Measurements from ENCODE around the gene IL1RAPL1.

IL1RAPL1 gene

DNA sequence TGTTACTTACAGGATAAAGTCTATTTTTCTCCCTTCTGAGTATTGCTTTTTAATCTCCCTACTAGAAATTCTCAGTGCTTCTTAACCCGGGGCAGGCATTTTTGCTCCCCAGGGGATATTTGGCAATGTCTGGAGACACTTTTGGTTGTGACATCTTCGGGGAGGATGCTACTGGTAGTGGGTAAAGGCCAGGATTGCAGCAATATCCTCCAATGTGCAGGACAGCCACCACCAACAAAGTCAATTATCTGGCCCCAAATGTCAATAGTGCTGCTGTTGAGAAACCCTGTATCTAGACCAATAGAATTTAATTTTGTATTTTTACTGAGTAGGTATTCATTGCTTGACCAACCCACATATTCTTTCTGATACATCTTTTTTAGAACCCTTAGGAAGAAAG is 958.6 kb downstream of the IL1RAPL1 start:
- no peak for DNase-seq

DNA sequence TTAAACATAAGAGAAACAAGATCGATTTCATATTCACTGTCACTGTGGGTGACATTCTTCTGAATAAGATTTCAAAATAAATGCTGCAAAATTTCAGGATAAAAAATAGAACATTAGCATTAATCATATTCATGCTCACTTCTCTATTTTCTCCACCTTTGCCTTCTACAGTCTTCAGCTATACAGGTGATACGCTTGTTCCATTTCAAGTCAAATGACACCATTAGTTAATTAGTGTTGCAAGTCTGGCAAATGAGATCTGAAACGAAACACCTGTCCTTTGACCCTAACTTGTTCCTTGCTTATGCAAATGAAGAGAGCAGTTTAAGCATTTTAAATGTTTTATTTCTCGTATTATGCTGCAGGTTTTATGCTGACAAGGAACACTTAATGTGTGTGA is 960.6 kb downstream of the IL1RAPL1 start:
- DNase-seq, result no peak

DNA sequence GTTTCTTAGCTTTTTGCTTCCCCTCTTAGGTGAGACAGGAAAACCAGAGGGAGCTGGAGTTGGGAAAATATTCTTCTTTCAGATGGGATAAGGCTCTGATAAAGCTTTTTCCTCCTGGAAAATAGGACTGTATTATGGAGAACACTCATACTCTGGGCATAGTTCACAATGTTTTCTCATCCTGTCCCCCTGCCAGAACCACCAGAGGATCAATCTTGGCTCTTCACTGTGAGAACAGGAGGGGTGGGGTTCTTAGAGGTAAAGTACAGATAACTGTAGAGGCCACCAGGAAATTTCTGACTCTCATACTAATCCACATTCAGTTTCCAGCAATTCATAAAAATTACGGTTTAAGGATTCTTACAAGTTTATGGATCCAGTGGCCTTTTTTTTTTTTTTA is 966.3 kb downstream of the IL1RAPL1 start:
- no peak for DNase-seq

DNA sequence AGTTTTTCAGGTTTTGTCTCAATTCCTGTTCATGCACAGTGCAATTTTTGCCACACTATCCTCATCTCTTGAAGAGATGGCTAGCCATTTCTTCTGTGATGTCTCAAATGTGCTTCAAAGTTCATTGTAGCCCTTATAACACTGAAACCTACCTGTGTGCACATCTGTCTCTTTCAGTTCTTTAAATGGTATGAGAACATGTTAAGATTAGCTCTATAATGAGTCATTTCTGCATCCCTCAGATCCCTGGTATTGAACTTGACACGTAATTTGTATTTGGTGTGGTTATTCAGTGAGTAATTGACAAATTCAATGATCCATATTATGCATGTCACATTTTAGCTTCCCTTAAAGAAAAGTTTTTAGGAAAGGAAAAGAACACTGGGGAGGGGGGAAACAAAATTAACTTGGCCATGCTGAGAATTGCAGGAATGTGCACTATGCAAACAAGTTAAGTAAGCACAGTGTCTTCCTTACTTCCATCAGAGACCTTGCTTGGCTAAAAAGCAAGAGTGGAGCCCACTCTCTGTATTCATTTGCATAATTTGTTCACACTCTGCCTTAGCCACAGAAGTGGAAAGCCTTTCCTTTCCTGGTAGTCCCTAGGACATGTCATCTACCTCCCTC is 968.3 kb downstream of the IL1RAPL1 start:
- DNase-seq, result no peak

DNA sequence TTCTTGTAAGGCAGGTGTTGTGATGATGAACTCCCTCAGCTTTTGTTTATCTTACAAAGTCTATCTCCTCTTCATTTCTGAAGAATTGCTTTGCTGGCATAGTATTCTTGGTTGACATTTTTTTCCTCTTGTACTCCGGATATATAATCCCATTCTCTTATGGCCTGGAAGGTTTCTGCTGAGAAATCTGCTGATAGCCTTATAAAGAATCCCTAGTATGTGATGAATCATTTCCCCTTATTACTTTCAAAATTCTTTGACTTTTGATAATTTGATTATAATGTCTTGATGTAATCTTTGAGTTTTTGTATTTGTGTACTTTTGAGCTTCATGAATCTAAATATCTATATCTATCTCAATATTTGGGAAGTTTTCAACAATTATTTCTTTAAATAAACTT is 972.8 kb downstream of the IL1RAPL1 start:
- DNase-seq, result no peak

DNA sequence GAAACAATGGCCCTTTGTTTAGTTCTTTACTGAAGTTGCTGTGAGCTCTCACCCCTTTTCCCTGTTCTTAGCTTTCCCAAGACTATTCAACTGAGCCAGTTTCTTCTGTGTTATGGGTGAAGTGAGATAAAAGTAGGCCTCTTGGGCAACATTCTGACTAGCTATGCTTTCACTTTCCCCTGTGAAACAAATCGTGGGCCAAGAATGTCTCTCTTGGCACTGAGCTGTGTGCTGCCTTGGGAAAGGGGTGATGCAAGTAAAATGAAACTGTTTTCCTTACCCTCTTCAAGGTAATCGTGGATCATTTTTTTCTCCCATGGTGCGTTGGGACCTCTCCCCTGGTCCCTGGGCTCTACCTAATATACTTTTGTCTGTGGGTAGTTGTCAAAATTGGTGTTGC is 974.2 kb downstream of the IL1RAPL1 start:
- no peak for DNase-seq

DNA sequence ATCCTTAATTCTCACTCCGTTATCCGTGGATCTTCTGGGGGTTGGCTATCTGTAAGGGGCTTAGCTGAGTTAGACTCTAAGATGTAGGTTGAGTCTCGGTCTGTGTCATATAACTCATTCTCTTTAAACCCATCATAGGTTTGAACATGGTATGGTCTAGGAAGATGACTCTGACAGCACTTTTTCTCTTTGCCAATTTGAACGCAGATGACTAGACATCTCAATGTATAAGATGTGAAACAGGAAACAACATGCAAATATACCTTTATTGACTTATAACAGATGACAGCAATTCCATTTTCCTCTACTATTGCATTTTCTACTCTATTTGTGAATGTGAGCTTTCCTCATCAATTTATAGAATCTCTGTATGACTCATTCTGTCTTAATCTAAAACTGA is 993.3 kb downstream of the IL1RAPL1 start:
- no peak for DNase-seq

DNA sequence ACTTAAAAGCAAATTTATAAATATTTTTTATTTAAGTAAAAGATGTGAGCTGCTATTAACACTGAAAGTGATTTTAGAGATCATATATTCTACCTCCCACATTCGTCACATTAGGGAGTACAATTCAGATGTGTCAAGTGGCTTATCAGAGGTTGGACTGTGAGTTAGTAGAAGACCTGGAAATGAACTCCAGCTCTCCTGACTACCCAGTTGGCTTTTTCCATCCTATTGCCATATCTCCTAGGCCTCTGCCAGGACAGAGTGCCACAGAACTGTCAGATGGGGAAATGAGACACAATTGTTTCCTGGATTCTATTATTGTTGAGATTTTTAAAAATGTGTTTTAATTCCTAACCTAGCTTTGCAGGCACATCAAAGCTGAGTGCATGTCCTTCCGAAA is 994.0 kb downstream of the IL1RAPL1 start:
- no peak for DNase-seq

DNA sequence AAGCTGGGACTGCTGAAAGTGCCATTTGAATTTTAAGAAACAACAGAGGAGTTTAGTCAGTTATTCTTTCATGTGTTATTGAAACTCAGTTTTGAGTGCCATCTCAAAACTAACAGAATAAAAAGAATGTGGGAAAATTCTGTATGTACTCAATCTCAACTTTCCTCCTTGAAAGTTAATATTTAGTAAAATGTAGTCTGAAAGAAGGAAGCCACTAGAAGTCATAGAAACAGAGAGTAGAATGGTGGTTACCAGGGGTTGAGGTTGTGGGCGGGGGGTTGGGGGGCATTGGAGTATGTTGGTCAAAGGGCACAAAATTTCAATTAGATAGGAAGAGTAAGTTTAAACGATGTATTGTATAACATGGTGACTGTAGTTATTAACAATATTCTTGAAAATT is 999.9 kb downstream of the IL1RAPL1 start:
- no peak for DNase-seq

DNA sequence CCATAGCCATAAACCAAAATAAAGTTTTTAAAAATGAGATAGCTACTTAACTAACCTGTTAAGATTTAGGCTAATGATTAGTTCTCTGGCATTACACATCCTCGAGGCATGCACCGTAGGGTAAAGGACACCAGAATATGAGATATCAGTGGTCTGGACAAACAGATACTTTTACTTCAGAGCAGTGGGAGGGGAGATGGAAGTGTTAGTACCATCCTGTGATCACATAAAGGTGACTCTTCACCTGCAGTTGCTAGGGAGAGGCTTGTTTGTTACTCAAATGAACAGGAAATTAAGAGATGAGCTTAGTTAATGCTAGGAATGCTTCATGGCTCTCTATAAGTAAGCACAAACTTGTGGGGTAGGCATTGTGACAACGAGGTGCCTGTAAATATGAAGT is 1003.7 kb downstream of the IL1RAPL1 start:
- no peak for DNase-seq

DNA sequence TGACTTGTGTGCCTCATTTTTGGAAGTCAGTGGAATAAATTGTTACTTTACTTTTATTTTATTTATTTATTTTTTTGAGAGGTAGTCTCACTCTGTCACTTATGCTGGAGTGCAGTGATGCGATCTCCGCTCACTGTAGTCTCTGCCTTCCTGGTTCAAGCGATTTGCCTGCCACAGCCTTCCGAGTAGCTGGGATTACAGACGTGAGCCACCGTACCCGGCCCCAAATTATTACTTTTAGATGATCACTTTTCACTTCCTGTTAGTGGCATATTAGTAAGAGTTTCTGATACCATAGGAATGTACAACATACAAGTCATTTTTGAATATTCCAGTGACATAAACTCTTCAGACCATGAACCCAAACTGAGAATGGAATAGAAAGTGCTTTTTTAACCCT is 1017.1 kb downstream of the IL1RAPL1 start:
- DNase-seq, result no peak

DNA sequence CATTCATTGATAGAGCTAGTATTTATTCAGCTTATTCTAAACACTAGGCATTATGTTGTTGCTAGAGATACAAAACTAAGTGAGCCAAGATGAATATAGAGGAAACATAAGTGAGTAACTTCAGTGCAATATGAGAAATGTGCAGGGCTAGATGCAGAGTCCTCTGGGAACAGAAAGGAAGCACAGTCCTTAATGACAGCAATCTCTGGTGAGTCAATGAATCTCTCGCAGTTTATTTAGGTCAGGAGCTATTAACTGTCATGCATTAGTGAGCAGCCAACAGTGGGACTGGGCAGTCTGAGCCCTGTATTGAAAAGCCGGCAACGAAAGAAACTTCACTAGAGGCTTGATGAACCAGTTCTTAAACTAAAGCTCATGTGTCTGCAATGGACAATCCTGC is 1030.0 kb downstream of the IL1RAPL1 start:
- DNase-seq, result no peak

DNA sequence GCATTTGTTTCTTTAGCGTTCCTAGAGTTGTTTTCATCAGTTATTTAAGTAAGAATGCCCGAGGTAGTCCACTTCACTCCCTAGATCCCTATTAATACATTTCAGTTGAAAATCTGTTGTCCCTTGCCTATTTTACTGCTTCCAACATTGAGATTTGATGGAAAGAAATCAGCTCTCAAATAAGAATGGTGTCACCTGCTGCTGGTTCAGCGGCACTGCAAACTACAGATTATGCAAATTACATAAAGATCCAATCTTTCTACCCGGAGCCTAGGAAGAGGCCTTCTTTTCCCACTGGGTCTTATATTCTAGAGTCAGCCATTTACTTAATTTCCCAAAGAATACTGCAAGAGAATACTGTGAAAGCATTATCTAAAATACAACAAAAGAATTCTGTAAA is 1030.5 kb downstream of the IL1RAPL1 start:
- DNase-seq, result no peak

DNA sequence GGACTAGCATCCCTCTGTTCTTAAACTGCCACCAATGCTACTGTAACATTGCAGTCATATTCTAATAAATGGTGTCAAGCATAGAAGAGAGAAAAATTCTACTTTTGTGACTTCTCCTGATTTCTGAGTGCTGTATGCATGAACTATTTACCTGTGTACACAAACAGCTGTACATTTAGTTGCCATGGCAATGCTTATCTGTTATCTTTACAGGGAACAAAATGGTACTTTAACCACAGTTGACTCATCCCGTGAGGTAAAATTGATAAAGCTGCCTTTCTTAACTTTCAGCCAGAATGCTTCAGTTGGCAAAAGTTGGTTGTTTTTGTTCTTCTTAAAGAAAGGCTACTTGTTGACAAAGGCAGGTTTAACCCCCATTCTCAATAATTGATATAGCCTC is 1040.6 kb downstream of the IL1RAPL1 start:
- DNase-seq, result no peak

DNA sequence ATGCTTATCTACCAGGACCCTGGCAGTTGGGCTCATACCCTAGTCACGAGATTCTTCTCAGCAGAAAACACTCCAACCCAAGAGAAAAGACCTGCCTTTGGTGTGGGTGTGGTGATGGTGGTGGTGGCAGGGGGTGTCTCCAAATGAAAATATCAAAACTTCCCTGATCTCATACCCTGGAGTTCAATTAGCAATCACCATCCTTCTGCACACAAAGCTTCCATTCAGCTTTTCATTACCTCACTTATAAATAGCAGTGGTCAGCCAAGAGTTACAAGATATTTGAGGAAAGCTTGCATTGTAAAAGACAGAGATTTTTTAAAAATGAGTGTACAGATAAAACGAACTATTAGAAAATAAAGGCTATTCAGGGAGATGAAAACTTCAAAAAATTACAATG is 1047.3 kb downstream of the IL1RAPL1 start:
- no peak for DNase-seq

DNA sequence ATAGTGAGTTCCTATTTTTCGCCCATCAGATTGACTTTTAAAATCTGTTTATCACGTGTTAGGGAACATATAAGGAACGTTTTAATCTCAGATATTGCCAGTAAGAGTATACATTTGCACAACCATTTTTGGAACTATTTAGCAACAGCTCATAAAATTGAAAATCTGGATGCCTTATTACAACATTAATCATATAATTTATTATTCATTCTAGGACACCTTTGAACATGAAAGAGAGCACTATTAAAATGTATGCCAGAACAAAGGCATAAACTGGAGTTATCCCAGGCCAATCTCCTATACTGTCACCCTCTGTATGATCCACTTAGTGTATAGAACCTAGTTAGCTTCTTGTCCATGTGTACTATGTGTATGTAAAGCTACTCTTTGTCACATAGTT is 1049.1 kb downstream of the IL1RAPL1 start:
- DNase-seq, result no peak

DNA sequence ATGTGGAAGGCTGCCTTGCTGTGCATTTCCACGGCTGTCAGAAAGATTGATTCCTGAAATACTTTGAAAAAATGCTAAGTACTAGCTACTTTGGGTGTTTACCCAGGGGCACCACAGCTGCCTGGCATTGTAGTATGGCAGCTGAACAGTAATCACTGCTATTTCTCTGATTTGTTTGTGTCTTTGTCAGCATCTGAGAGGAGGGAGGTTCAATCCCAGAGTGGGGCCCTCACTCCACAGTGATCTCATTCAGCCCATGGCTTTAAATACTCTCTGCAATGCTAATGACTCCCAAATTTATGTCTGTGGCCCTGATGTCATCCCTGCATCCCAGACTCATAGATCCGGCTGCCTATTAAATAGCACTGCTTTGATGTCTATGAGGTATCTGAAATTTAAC is 1052.9 kb downstream of the IL1RAPL1 start:
- no peak for DNase-seq

DNA sequence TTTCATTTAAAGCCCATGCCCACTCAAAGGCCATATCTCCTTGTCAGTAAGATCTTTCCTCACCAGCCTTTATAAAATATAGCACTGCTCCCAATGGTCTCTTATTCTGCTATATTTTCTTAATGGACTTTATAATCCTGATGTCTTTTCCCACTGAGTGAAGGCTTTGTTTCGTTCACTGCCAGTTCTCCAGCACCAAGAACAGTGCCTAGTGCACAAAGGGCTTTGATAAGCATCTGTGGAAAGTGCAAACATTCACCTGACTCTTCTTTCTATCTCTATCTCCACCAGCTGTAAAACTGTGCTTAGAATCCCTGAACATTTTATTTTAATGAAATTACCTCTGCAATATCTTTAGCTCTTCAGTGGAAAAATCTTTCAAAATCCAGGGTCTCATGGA is 1054.2 kb downstream of the IL1RAPL1 start:
- no peak for DNase-seq

DNA sequence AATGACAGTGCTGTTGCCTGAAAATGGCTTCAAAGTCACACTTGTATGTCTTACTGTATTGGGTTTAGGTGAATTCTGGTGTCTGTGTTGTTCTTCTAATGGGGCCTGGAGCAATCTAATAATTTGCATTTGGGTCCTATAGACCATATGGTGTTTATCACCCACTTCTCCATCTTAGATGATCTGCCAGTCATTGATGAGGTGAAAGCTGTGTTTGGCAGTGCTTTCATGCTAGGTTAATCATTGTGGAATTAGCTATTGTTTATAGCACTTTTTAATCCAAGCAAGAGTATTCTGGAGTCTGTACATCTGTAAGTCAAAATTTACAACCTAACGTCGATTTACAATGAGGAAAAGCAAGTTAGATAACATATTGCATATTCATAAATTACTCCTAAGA is 1055.9 kb downstream of the IL1RAPL1 start:
- DNase-seq, result no peak

DNA sequence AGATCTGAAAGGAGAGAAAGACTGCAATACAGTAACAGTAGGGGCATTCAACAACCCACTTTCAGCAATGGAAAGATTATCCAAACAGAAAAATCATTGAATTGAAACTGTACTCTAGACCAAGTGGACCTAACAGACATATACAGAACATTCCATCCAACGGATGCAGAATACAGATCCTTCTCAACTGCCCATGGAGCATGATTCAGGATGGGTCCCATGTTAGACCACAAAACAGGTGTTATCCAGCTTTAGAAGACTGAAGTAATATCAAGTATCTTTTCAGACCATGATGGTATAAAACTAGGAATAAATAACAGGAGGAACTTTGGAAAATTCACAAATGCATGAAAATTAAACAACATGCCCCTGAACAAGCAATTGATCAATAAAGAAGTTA is 1060.9 kb downstream of the IL1RAPL1 start:
- DNase-seq, result no peak

DNA sequence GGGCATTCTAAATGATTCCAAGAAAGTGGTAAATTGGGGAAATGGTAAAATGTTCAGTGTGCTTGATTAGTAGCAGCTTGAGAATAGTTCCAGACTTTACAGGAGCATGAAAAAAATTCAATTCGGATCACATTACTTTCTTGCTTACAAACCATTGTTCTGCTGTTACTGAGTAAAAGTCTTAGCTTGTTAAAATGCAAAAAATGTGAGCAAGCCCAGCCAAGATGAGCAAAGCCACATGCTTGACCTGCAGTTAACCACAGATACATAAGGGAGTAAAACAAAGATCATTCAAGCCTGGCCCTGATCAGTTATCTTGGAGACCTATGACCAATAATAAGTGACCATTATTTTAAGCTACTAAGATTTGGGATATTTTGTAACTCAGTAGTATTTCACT is 1065.2 kb downstream of the IL1RAPL1 start:
- no peak for DNase-seq

DNA sequence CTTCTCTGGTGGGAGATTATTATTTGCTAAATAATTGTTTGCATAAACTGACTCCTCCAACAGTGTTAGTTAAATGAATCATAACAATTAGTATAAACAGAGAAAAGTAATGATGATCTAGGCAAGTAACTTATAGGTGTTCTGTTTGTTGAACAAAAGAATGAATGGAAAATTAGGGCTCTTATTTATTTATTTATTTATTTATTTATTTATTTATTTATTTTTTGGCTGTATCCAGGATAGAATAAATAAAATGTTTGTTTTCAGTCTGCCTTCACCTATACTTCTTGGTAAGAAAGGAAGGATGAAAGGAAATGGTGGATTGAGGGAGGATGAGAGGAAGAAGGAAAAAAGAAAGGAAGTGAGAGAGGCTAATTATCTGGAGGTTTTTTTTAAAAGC is 1066.5 kb downstream of the IL1RAPL1 start:
- DNase-seq, result no peak

DNA sequence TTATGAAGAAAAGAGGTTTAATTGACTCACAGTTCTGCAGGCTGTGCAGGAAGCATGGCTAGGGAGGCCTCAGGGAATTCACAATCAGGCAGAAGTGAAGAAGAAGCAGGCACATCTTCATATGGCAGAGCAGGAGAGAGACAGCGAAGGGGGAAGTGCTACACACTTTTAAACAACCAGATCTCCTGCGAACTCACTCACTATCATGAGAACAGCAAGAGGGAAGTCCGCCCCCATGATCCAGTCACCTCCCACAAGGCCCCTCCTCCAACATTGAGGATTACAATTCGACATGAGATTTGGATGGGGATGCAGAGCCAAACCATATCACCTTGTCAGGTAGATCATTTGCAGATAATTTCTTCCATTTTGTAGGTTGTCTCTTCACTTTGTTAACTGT is 1072.7 kb downstream of the IL1RAPL1 start:
- DNase-seq, result no peak

DNA sequence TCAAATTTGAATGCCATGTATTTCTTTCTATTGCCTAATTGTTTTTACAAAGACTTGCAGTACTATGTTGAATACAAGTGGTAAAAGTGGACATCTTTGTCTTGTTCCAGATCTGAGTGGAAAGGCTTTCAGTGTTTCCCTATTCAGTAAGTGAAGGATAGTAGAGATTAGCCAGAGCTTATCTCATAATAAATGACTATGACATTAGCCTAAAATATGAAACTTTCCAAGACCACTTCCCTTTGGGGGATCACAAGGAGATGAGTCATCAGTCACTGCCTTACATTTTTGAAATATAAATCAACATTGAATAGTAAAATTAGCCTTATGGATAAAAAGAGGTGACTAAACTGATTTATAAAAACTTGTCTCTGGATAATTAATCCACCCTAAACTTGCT is 1074.0 kb downstream of the IL1RAPL1 start:
- no peak for DNase-seq

DNA sequence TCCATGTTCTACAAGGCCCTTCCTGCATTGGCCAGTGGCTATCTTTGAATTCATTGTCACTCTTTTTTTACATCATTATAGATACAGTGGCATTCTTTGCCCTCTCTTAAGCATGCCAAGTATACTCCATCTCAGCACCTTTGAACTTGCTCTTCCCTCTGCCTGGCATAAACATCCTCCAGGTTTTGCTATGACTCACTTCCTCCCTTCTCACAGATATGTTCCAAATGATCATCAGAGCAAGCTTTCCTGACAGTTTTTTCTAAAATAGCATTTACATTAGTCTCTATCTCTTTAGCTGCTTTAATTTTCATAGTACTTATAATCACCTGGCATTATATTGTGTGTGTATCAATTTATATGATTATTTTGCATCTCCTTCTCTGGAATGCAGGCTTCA is 1074.9 kb downstream of the IL1RAPL1 start:
- DNase-seq, result no peak
